GM10266 (cell line): ENCODE data around the gene ATRIP.
"Not testable (repeated sequence)": the region's sequence is repeated elsewhere in the genome, so short reads cannot be mapped to it uniquely, and the experiment has no call there.

Experiments
- DNase-seq: peaks from one replicate; pipeline ENCODE4 v3.0.0; 2012; ENCODE audit errors: extremely low spot score
- TF ChIP-seq, protein P1 (sequence below): IDR thresholded peaks from 2 replicates; pipeline ENCODE4 v1.5.1; 2012; ENCODE audit warnings: mild to moderate bottlenecking, low read depth; ENCODE audit not compliant: control insufficient read depth, insufficient read depth; ENCODE audit errors: missing control alignments

ATRIP gene

GRCh38 chr3:48478626-48479555 lies 32.4 kb downstream of the ATRIP start:
- no peak for DNase-seq
- TF ChIP-seq, protein P1, sequence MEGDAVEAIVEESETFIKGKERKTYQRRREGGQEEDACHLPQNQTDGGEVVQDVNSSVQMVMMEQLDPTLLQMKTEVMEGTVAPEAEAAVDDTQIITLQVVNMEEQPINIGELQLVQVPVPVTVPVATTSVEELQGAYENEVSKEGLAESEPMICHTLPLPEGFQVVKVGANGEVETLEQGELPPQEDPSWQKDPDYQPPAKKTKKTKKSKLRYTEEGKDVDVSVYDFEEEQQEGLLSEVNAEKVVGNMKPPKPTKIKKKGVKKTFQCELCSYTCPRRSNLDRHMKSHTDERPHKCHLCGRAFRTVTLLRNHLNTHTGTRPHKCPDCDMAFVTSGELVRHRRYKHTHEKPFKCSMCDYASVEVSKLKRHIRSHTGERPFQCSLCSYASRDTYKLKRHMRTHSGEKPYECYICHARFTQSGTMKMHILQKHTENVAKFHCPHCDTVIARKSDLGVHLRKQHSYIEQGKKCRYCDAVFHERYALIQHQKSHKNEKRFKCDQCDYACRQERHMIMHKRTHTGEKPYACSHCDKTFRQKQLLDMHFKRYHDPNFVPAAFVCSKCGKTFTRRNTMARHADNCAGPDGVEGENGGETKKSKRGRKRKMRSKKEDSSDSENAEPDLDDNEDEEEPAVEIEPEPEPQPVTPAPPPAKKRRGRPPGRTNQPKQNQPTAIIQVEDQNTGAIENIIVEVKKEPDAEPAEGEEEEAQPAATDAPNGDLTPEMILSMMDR: no peak

DNA sequence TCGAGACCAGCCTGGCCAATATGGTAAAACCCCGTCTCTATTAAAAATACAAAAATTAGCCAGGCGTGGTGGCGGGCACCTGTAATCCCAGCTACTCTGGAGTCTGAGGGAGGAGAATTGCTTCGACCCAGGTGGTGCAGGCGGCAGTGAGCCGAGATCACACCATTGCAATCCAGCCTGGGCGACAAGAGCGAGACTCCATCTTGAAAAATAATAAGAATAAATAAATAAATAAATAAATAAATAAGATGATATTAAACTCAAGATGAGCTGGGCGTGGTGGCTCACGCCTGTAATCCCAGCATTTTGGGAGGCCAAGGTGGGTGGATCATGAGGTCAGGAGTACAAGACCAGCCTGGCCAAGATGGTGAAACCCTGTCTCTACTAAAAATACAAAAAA lies 34.4 kb downstream of the ATRIP start:
- DNase-seq: not testable (repeated sequence)

DNA sequence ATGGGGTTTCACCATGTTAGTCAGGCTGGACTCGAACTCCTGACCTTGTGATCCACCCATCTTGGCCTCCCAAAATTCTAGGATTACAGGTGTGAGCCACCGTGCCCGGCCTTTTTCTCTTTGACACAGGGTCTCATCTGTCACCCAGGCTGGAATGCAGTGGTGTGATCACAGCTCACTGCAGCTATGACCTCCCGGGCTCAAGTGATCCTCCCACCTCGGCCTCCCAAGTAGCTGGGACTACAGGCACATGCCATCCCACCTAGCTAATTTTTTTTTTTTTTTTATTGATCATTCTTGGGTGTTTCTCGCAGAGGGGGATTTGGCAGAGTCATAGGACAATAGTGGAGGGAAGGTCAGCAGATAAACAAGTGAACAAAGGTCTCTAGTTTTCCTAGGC lies 36.3 kb downstream of the ATRIP start:
- not testable (repeated sequence) for DNase-seq

DNA sequence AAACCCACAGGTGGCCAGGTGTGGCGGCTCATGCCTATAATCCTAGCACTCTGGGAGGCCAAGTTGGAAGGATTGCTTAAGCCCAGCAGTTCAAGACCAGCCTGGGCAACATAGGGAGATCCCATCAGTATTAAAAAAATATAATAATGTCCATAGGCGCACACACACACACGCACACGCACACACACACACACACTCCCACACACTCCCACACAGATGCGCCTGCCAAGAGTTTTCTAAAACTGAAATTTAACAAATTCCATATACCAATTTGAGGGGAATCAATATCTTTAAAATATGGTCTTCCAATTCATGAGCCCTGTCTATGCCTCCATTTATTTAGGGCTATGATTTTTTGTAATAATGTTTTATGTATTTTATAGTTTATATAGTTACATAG lies 40.4 kb downstream of the ATRIP start:
- TF ChIP-seq, protein P1: no peak
- no peak for DNase-seq

GRCh38 chr3:48492461-48493202 lies 46.1 kb downstream of the ATRIP start:
- no peak for DNase-seq
- TF ChIP-seq, protein P1: no peak

DNA sequence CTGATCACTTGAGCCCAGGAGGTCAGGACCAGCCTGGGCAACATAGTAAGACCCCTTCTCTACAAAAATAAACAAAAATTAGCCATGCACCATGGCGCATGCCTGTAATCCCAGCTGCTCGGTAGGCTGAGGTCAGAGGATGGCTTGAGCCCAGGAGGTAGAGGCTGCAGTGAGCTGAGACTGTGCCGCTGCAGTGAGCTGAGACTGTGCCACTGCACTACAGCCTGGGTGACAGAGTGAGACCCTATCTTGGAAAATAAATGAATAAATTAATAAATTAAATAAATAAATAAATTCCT lies 46.6 kb downstream of the ATRIP start:
- no peak for DNase-seq
- TF ChIP-seq, protein P1: no peak

DNA sequence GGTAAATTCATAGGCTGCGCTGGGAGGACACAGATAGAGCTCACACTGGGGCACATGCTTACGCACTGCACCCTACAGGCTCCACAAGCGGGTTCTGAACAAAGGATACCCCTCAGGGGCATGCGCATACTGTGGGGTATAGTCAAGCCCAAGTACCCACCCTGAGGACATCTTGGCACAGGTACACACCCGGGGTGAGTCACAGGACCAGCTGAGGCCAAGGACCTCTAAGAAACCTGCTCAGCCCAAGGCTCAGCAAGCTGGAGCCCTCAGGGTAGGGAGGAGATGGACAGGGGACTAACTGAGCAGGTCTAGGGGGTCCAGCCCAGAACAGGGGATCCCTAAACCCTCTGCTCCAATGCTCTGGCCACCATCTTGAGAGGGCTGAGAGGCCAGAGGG lies 54.1 kb downstream of the ATRIP start:
- TF ChIP-seq, protein P1: no peak
- DNase-seq: no peak

DNA sequence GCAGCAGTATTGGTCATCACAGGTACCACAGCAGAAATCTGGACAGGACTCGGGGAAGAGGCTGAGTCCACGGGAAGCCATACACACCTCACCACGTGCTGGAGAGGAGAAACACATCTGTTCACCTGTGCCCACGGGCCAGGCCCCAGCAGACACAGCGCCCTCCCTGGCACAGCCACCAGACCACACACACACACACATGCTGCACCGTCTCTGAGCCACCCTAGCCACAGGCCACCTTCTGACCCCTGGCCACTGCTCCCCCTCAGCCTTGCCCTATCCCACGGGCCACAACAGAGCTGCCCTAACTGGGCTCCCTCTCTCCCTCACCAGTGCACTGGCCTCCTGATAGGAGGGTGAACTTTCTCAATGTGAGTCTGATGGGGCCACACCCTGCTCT lies 54.7 kb downstream of the ATRIP start:
- TF ChIP-seq, protein P1: no peak
- no peak for DNase-seq
